PC-9 (cell line): ENCODE results near the gene WDR33.

Experiments
- CTCF ChIP-seq: fragments of 200-600 bp; sonication (generic); conservative IDR thresholded peaks from 2 replicates; pipeline ENCODE4 v1.6.1; 2017; ENCODE audit warnings: mixed run types, antibody characterized with exemption, mild to moderate bottlenecking, moderate library complexity
- EZH2 ChIP-seq: fragments of 200-600 bp; sonication (generic); IDR thresholded peaks from 2 replicates; pipeline ENCODE4 v1.8.0; 2017; ENCODE audit warnings: antibody characterized with exemption, low read depth

- TF ChIP-seq CTCF (no peak), EZH2 (0 out of 2 replicates have a peak, but pooled peaks have one; percentile 83)
These were observed 135.4 kb downstream of the WDR33 start, which contains the start of gene LIMS2 for GRCh38 chr2:127675331-127676261.
